ENCODE measurements around the gene ZNF850. TPM values are rescaled to one million over a fixed set of nuclear protein-coding genes. Genes with fewer than 3 reads are reported as not detected.
"Not testable (repeated sequence)": the region's sequence is repeated elsewhere in the genome, so short reads cannot be mapped to it uniquely, and the experiment has no call there.

ZNF850 gene
- total RNA-seq, 1 donor from 2014 or later, result 11.1 TPM

GRCh38 chr19:36750066-36750691 lies 22.4 kb downstream of the ZNF850 start:
- H3K36me3 Mint-ChIP-seq, result peaks cover 89% of the 10 kb centered on the region
- no peak overlapping the region for H3K4me3 Mint-ChIP-seq
- H3K27me3 Mint-ChIP-seq (ENCODE audit: low read depth), result no peaks in the 10 kb centered on the region
- no peak for DNase-seq (ENCODE audit: low spot score in 2 of 2, unreplicated experiment in 2 of 2)
- peaks cover 71% of the 10 kb centered on the region for H3K9me3 Mint-ChIP-seq
- H3K4me1 Mint-ChIP-seq, result no peaks in the 10 kb centered on the region
- no peak overlapping the region for H3K27ac Mint-ChIP-seq
- no peak for TF ChIP-seq CTCF (IDR thresholded peaks at IDR 0.05; ENCODE audit: unreplicated experiment)

GRCh38 chr19:36749613-36750012 lies 23.0 kb downstream of the ZNF850 start:
- not testable (repeated sequence) for H3K4me3 Mint-ChIP-seq; H3K27ac Mint-ChIP-seq; DNase-seq (ENCODE audit: low spot score in 2 of 2, unreplicated experiment in 2 of 2); H3K4me1 Mint-ChIP-seq; H3K27me3 Mint-ChIP-seq (ENCODE audit: low read depth)
- H3K36me3 Mint-ChIP-seq, result peaks cover 89% of the 10 kb centered on the region
- peaks cover 70% of the 10 kb centered on the region for H3K9me3 Mint-ChIP-seq

GRCh38 chr19:36748431-36749275 lies 24.0 kb downstream of the ZNF850 start:
- no peak for TF ChIP-seq CTCF (IDR thresholded peaks at IDR 0.05; ENCODE audit: unreplicated experiment)
- Mint-ChIP-seq H3K4me3 (no peak overlapping the region), H3K27me3 (ENCODE audit: low read depth) (no peaks in the 10 kb centered on the region), H3K36me3 (peaks cover 85% of the 10 kb centered on the region), H3K9me3 (peaks cover 66% of the 10 kb centered on the region), H3K27ac (no peak overlapping the region), H3K4me1 (no peaks in the 10 kb centered on the region)
- DNase-seq (ENCODE audit: low spot score in 2 of 2, unreplicated experiment in 2 of 2), result no peak

- DNase-seq (ENCODE audit: low spot score in 2 of 2, unreplicated experiment in 2 of 2), result no peak
- Mint-ChIP-seq H3K9me3 (peaks cover 69% of the 10 kb centered on the region), H3K27ac (no peak overlapping the region), H3K27me3 (ENCODE audit: low read depth) (no peaks in the 10 kb centered on the region), H3K4me1 (no peaks in the 10 kb centered on the region), H3K36me3 (peaks cover 84% of the 10 kb centered on the region), H3K4me3 (no peak overlapping the region)
- no peak for TF ChIP-seq CTCF (IDR thresholded peaks at IDR 0.05; ENCODE audit: unreplicated experiment)
Measured at GRCh38 chr19:36747750-36748149, 24.9 kb downstream of the ZNF850 start.

- Mint-ChIP-seq H3K27me3 (ENCODE audit: low read depth) (no peaks in the 10 kb centered on the region), H3K27ac (no peak overlapping the region), H3K4me3 (no peak overlapping the region), H3K36me3 (peaks cover 75% of the 10 kb centered on the region), H3K9me3 (peaks cover 63% of the 10 kb centered on the region), H3K4me1 (no peaks in the 10 kb centered on the region)
- no peak for TF ChIP-seq CTCF (IDR thresholded peaks at IDR 0.05; ENCODE audit: unreplicated experiment)
- DNase-seq (ENCODE audit: low spot score in 2 of 2, unreplicated experiment in 2 of 2), result no peak
Measured at GRCh38 chr19:36745870-36746269, 26.7 kb downstream of the ZNF850 start.

GRCh38 chr19:36736166-36736565 lies 36.4 kb downstream of the ZNF850 start:
- not testable (repeated sequence) for H3K4me1 Mint-ChIP-seq; DNase-seq (ENCODE audit: low spot score in 2 of 2, unreplicated experiment in 2 of 2); H3K27ac Mint-ChIP-seq; H3K27me3 Mint-ChIP-seq (ENCODE audit: low read depth); H3K4me3 Mint-ChIP-seq
- H3K9me3 Mint-ChIP-seq, result peaks cover 81% of the 10 kb centered on the region
- peaks cover 70% of the 10 kb centered on the region for H3K36me3 Mint-ChIP-seq
